ENCODE data around the gene CCNY.

Gene CCNY

DNA sequence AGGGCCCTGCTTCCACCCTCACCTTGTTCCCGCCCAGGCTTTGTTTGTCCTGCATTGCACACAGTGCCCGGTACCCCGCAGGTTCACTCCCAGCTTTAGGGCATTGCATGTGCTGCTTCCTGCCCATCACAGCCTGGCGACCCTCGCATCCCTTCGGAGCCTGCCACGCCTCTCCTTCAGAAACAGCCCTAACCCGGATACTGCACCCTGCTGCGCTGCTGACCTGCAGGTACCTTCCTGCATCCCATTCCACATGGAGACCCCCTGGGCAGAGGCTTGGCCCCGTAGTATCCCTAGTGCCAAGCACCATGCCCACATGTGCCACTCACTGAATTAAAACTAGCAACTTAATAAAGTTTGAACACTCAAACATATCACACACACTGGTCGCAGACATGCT is 249.0 kb downstream of the CCNY start:
- TF ChIP-seq, protein P1, sequence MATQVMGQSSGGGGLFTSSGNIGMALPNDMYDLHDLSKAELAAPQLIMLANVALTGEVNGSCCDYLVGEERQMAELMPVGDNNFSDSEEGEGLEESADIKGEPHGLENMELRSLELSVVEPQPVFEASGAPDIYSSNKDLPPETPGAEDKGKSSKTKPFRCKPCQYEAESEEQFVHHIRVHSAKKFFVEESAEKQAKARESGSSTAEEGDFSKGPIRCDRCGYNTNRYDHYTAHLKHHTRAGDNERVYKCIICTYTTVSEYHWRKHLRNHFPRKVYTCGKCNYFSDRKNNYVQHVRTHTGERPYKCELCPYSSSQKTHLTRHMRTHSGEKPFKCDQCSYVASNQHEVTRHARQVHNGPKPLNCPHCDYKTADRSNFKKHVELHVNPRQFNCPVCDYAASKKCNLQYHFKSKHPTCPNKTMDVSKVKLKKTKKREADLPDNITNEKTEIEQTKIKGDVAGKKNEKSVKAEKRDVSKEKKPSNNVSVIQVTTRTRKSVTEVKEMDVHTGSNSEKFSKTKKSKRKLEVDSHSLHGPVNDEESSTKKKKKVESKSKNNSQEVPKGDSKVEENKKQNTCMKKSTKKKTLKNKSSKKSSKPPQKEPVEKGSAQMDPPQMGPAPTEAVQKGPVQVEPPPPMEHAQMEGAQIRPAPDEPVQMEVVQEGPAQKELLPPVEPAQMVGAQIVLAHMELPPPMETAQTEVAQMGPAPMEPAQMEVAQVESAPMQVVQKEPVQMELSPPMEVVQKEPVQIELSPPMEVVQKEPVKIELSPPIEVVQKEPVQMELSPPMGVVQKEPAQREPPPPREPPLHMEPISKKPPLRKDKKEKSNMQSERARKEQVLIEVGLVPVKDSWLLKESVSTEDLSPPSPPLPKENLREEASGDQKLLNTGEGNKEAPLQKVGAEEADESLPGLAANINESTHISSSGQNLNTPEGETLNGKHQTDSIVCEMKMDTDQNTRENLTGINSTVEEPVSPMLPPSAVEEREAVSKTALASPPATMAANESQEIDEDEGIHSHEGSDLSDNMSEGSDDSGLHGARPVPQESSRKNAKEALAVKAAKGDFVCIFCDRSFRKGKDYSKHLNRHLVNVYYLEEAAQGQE (IDR thresholded peaks at IDR 0.05; ENCODE audit: low read depth), result no peak
- TF ChIP-seq CREB1 (IDR thresholded peaks at IDR 0.05; ENCODE audit: low read depth) (no peak), CEBPB (IDR thresholded peaks at IDR 0.05) (no peak), FOXM1 (IDR thresholded peaks at IDR 0.05; ENCODE audit: borderline replicate concordance, low read depth) (no peak), TAF1 (IDR thresholded peaks at IDR 0.05; ENCODE audit: low read depth) (no peak)
- TF ChIP-seq, protein P2, sequence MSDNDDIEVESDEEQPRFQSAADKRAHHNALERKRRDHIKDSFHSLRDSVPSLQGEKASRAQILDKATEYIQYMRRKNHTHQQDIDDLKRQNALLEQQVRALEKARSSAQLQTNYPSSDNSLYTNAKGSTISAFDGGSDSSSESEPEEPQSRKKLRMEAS (IDR thresholded peaks at IDR 0.05), result no peak
- TF ChIP-seq, protein P3, sequence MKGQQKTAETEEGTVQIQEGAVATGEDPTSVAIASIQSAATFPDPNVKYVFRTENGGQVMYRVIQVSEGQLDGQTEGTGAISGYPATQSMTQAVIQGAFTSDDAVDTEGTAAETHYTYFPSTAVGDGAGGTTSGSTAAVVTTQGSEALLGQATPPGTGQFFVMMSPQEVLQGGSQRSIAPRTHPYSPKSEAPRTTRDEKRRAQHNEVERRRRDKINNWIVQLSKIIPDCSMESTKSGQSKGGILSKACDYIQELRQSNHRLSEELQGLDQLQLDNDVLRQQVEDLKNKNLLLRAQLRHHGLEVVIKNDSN (IDR thresholded peaks at IDR 0.05), result no peak

DNA sequence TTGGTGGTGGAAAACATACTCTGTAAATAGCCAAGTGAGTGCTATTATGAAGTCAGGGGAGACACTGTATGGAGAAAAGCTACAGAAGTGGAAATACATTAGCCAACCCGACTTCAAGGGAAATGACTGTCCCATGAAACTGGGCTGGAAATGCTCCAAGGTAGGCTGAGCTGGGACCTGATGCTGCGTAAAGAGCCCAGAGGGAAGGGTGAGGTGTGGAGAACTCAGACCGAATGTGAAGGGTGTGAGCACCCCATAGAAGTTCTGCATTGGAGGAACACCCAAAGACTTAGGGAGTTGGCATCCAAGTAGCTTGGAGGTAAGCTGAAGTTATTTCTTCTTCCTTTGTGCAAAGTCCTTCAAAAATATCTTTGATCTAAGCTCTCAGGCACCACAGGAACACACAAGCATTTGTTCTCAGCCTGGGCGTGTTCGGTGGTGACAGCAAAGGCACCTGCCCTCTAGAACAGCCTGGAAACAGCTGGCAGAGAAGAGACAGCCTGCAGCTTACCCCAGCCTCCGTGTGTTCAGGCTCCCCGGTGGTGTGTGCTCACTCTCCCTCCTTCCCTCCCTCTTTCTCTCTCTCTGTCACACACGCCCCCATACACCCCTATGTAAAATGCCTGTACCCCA is 249.7 kb downstream of the CCNY start:
- TF ChIP-seq, protein P2 (IDR thresholded peaks at IDR 0.05), result no peak
- TF ChIP-seq TEAD4 (IDR thresholded peaks at IDR 0.05) (no peak), TAF1 (IDR thresholded peaks at IDR 0.05; ENCODE audit: low read depth) (no peak), YY1 (IDR thresholded peaks at IDR 0.05; ENCODE audit: low read depth) (no peak)

DNA sequence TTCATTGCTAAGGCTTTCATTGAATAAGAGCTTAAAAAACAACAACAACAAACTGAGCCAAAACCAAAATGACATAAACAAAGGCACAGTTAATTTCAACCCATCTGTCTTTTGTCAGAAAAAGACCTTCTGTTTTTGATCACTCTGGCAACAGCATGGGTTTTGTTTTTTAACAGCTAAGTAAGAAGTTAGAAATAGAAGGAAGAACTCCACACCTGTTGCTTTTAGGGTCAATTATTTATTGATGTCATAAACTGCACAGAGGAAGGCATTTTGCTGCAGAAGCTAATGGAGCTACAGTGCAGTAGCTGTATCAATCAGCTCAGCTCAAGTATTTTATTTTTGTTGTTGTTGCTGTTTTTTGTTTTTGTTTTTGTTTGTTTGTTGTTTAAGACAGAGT is 252.5 kb downstream of the CCNY start:
- no peak for TF ChIP-seq TAF1 (IDR thresholded peaks at IDR 0.05; ENCODE audit: low read depth)
- no peak for TF ChIP-seq TEAD4 (IDR thresholded peaks at IDR 0.05)
- TF ChIP-seq, protein P1 (IDR thresholded peaks at IDR 0.05; ENCODE audit: low read depth), result no peak
- TF ChIP-seq RAD21 (IDR thresholded peaks at IDR 0.05; ENCODE audit: low read depth), result no peak
- TF ChIP-seq CREB1 (IDR thresholded peaks at IDR 0.05; ENCODE audit: low read depth), result no peak

DNA sequence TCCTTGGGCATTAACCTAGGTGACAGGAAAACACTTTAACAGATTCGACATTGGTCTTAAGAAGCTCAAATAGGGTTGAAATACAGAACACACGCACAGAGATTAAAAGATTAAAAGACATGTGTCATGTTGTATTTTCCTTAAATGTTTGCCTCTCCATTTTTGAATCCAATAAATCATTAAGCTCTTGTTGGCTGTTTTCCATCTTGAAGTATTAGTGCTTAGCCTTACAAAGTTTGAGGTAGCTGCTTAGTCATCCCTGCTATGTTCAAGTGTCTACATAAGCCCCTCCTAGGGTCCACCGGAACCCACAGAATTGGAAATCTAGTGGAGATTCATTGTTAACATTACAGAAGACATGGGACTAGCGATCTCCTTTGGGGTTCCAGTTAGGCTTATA is 256.1 kb downstream of the CCNY start:
- TF ChIP-seq RAD21 (IDR thresholded peaks at IDR 0.05; ENCODE audit: low read depth), result no peak
- TF ChIP-seq, protein P3 (IDR thresholded peaks at IDR 0.05), result no peak
- TF ChIP-seq CREB1 (IDR thresholded peaks at IDR 0.05; ENCODE audit: low read depth), result no peak
- TF ChIP-seq CEBPB (IDR thresholded peaks at IDR 0.05), result no peak
- TF ChIP-seq FOXM1 (IDR thresholded peaks at IDR 0.05; ENCODE audit: borderline replicate concordance, low read depth), result no peak
- no peak for TF ChIP-seq EP300 (IDR thresholded peaks at IDR 0.05; ENCODE audit: borderline replicate concordance)

DNA sequence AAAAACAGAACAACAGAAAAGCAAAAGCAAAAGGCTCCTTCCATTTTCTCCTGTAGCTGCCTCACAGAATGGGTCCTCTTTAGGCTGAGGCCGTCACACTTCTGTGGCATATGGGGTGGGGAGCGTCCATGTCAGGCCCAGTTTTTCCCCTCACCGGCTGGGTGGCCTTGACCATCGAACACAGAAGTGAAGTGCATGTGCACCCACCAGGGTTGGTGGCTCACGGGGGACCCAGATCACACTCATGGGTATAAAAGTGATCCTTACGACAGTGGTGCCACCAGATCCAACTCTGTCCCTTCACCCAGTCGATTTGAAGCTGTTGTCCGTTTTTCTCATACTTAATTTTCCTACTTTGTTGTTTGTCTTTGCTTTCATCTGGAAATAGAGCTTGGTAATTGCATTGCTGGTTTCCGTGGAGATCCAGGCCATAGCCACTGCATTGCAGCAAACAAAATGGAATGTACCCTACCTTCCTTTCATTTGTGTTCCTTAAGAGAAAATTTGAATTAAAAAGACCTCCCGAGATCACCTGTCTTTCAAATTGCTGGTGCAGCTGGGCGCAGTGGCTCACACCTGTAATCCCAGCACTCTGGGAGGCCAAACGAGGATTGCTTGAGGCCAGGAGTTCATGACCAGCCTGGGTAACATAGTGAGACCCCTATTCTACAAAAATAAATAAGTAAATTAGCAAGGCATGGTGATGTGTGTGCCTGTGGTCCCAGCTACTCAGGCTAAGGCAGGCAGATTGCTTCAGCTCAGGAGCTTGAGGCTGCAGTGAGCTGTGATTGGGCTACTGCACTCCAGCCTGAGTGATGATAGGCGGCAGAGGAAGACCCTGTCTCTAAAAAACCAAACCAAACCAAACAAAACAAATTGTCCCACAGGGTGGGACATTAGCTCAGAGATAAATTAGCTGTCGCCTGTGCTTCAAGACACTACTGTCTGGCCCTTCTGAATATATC is 258.1 kb downstream of the CCNY start:
- no peak for TF ChIP-seq CEBPB (IDR thresholded peaks at IDR 0.05)
- TF ChIP-seq CREB1 (IDR thresholded peaks at IDR 0.05; ENCODE audit: low read depth), result no peak
- TF ChIP-seq, protein P3 (IDR thresholded peaks at IDR 0.05), result no peak
- no peak for TF ChIP-seq EP300 (IDR thresholded peaks at IDR 0.05; ENCODE audit: borderline replicate concordance)
- no peak for TF ChIP-seq ZBTB7A (IDR thresholded peaks at IDR 0.05; ENCODE audit: low read depth)
- TF ChIP-seq YY1 (IDR thresholded peaks at IDR 0.05; ENCODE audit: low read depth), result no peak
- no peak for TF ChIP-seq TEAD4 (IDR thresholded peaks at IDR 0.05)
- TF ChIP-seq, protein P1 (IDR thresholded peaks at IDR 0.05; ENCODE audit: low read depth), result no peak
- no peak for TF ChIP-seq EGR1 (IDR thresholded peaks at IDR 0.05)
- TF ChIP-seq RAD21 (IDR thresholded peaks at IDR 0.05; ENCODE audit: low read depth), result no peak
- TF ChIP-seq TAF1 (IDR thresholded peaks at IDR 0.05; ENCODE audit: low read depth), result no peak
- no peak for TF ChIP-seq TCF12 (IDR thresholded peaks at IDR 0.05; ENCODE audit: low read depth)
- TF ChIP-seq FOXM1 (IDR thresholded peaks at IDR 0.05; ENCODE audit: borderline replicate concordance, low read depth), result no peak
- TF ChIP-seq NFIC (IDR thresholded peaks at IDR 0.05), result no peak
- TF ChIP-seq, protein P2 (IDR thresholded peaks at IDR 0.05), result no peak

Measured in Ishikawa (cell line).